Measurements from ENCODE around the gene CDC42EP1.
"Not testable (repeated sequence)": the region's sequence is repeated elsewhere in the genome, so short reads cannot be mapped to it uniquely, and the experiment has no call there.

Gene CDC42EP1

GRCh38 chr22:37601540-37602442 lies 41.5 kb downstream of the CDC42EP1 start:
- H3K9ac ChIP-seq (ENCODE audit: low read depth, low read length): peak overlapping the region; percentile 47
- peak overlapping the region; percentile 39 for H3K4me3 ChIP-seq (ENCODE audit: low read depth, low read length)

GRCh38 chr22:37602546-37603277 lies 42.4 kb downstream of the CDC42EP1 start:
- H3K4me1 ChIP-seq (ENCODE audit: control insufficient read depth, insufficient read depth, low read length); H3K4me3 ChIP-seq (ENCODE audit: low read depth, low read length); H3K27me3 ChIP-seq (ENCODE audit: control insufficient read depth, insufficient read depth, low read length); H3K9ac ChIP-seq (ENCODE audit: low read depth, low read length); H3K36me3 ChIP-seq (ENCODE audit: control insufficient read depth, insufficient read depth, low read length); H3K9me3 ChIP-seq (ENCODE audit: control insufficient read depth, insufficient read depth, low read length): not testable (repeated sequence)

More at GRCh38 chr22:37601540-37602442, 41.5 kb downstream of the CDC42EP1 start:
- no peaks in the 10 kb centered on the region for H3K9me3 ChIP-seq (ENCODE audit: control insufficient read depth, insufficient read depth, low read length)
- peaks cover 8% of the 10 kb centered on the region for H3K4me1 ChIP-seq (ENCODE audit: control insufficient read depth, insufficient read depth, low read length)
- H3K36me3 ChIP-seq (ENCODE audit: control insufficient read depth, insufficient read depth, low read length): no peaks in the 10 kb centered on the region
- H3K27me3 ChIP-seq (ENCODE audit: control insufficient read depth, insufficient read depth, low read length): no peaks in the 10 kb centered on the region

GRCh38 chr22:37604074-37604473 lies 43.8 kb downstream of the CDC42EP1 start:
- Histone ChIP-seq H3K27me3 (ENCODE audit: control insufficient read depth, insufficient read depth, low read length) (no peaks in the 10 kb centered on the region), H3K36me3 (ENCODE audit: control insufficient read depth, insufficient read depth, low read length) (no peaks in the 10 kb centered on the region), H3K9me3 (ENCODE audit: control insufficient read depth, insufficient read depth, low read length) (no peaks in the 10 kb centered on the region), H3K4me1 (ENCODE audit: control insufficient read depth, insufficient read depth, low read length) (peaks cover 8% of the 10 kb centered on the region), H3K4me3 (ENCODE audit: low read depth, low read length) (no peak overlapping the region), H3K9ac (ENCODE audit: low read depth, low read length) (no peak overlapping the region)

GRCh38 chr22:37604875-37605274 lies 44.6 kb downstream of the CDC42EP1 start:
- Histone ChIP-seq H3K36me3 (ENCODE audit: control insufficient read depth, insufficient read depth, low read length) (no peaks in the 10 kb centered on the region), H3K4me3 (ENCODE audit: low read depth, low read length) (no peak overlapping the region), H3K9ac (ENCODE audit: low read depth, low read length) (no peak overlapping the region), H3K4me1 (ENCODE audit: control insufficient read depth, insufficient read depth, low read length) (peaks cover 8% of the 10 kb centered on the region), H3K27me3 (ENCODE audit: control insufficient read depth, insufficient read depth, low read length) (no peaks in the 10 kb centered on the region), H3K9me3 (ENCODE audit: control insufficient read depth, insufficient read depth, low read length) (no peaks in the 10 kb centered on the region)

GRCh38 chr22:37607010-37607934 lies 47.0 kb downstream of the CDC42EP1 start:
- Histone ChIP-seq H3K9ac (ENCODE audit: low read depth, low read length) (peak overlapping the region; percentile 54), H3K36me3 (ENCODE audit: control insufficient read depth, insufficient read depth, low read length) (no peaks in the 10 kb centered on the region), H3K27me3 (ENCODE audit: control insufficient read depth, insufficient read depth, low read length) (no peaks in the 10 kb centered on the region), H3K4me3 (ENCODE audit: low read depth, low read length) (peak overlapping the region; percentile 88), H3K4me1 (ENCODE audit: control insufficient read depth, insufficient read depth, low read length) (no peaks in the 10 kb centered on the region), H3K9me3 (ENCODE audit: control insufficient read depth, insufficient read depth, low read length) (no peaks in the 10 kb centered on the region)

- no peaks in the 10 kb centered on the region for H3K9me3 ChIP-seq (ENCODE audit: control insufficient read depth, insufficient read depth, low read length)
- no peaks in the 10 kb centered on the region for H3K27me3 ChIP-seq (ENCODE audit: control insufficient read depth, insufficient read depth, low read length)
- no peaks in the 10 kb centered on the region for H3K36me3 ChIP-seq (ENCODE audit: control insufficient read depth, insufficient read depth, low read length)
- no peaks in the 10 kb centered on the region for H3K4me1 ChIP-seq (ENCODE audit: control insufficient read depth, insufficient read depth, low read length)
- H3K4me3 ChIP-seq (ENCODE audit: low read depth, low read length): peak overlapping the region; percentile 88
- peak overlapping the region; percentile 94 for H3K9ac ChIP-seq (ENCODE audit: low read depth, low read length)
Measured at GRCh38 chr22:37607935-37608476, 47.7 kb downstream of the CDC42EP1 start.

- no peaks in the 10 kb centered on the region for H3K36me3 ChIP-seq (ENCODE audit: control insufficient read depth, insufficient read depth, low read length)
- peak within 1 kb of the TSS; percentile 94 for H3K9ac ChIP-seq (ENCODE audit: low read depth, low read length)
- no peaks in the 10 kb centered on the region for H3K4me1 ChIP-seq (ENCODE audit: control insufficient read depth, insufficient read depth, low read length)
- H3K27me3 ChIP-seq (ENCODE audit: control insufficient read depth, insufficient read depth, low read length): no peaks in the 10 kb centered on the region
- H3K9me3 ChIP-seq (ENCODE audit: control insufficient read depth, insufficient read depth, low read length): no peaks in the 10 kb centered on the region
- H3K4me3 ChIP-seq (ENCODE audit: low read depth, low read length): peak within 1 kb of the TSS; percentile 92
Measured at GRCh38 chr22:37608477-37609239, 48.4 kb downstream of the CDC42EP1 start, which contains the start of gene GGA1. TSS of gene GGA1 (plus strand) at chr22:37608834. CDS start at chr22:37608861, 27 bp downstream.

- no peaks in the 10 kb centered on the region for H3K27me3 ChIP-seq (ENCODE audit: control insufficient read depth, insufficient read depth, low read length)
- H3K36me3 ChIP-seq (ENCODE audit: control insufficient read depth, insufficient read depth, low read length): peaks cover 4% of the 10 kb centered on the region
- H3K9me3 ChIP-seq (ENCODE audit: control insufficient read depth, insufficient read depth, low read length): no peaks in the 10 kb centered on the region
- H3K4me1 ChIP-seq (ENCODE audit: control insufficient read depth, insufficient read depth, low read length): no peaks in the 10 kb centered on the region
- peak overlapping the region; percentile 92 for H3K4me3 ChIP-seq (ENCODE audit: low read depth, low read length)
- peak overlapping the region; percentile 90 for H3K9ac ChIP-seq (ENCODE audit: low read depth, low read length)
Measured at GRCh38 chr22:37609240-37610152, 49.2 kb downstream of the CDC42EP1 start.

GRCh38 chr22:37610153-37610475 lies 49.8 kb downstream of the CDC42EP1 start:
- H3K27me3 ChIP-seq (ENCODE audit: control insufficient read depth, insufficient read depth, low read length); H3K36me3 ChIP-seq (ENCODE audit: control insufficient read depth, insufficient read depth, low read length); H3K4me1 ChIP-seq (ENCODE audit: control insufficient read depth, insufficient read depth, low read length); H3K9me3 ChIP-seq (ENCODE audit: control insufficient read depth, insufficient read depth, low read length): not testable (repeated sequence)
- peak overlapping the region; percentile 90 for H3K9ac ChIP-seq (ENCODE audit: low read depth, low read length)
- peak overlapping the region; percentile 92 for H3K4me3 ChIP-seq (ENCODE audit: low read depth, low read length)

GRCh38 chr22:37610480-37611129 lies 50.3 kb downstream of the CDC42EP1 start:
- no peaks in the 10 kb centered on the region for H3K4me1 ChIP-seq (ENCODE audit: control insufficient read depth, insufficient read depth, low read length)
- no peak overlapping the region for H3K4me3 ChIP-seq (ENCODE audit: low read depth, low read length)

More at GRCh38 chr22:37610480-37611129, 50.3 kb downstream of the CDC42EP1 start:
- Histone ChIP-seq H3K9me3 (ENCODE audit: control insufficient read depth, insufficient read depth, low read length) (no peaks in the 10 kb centered on the region), H3K36me3 (ENCODE audit: control insufficient read depth, insufficient read depth, low read length) (peaks cover 4% of the 10 kb centered on the region), H3K27me3 (ENCODE audit: control insufficient read depth, insufficient read depth, low read length) (no peaks in the 10 kb centered on the region), H3K9ac (ENCODE audit: low read depth, low read length) (no peak overlapping the region)

All from iPS-15b (cell line).